Lung microvascular endothelial cell (primary cell): ENCODE measurements around the gene NAA35. TPM values are rescaled to one million over a fixed set of nuclear protein-coding genes. Genes with fewer than 3 reads are reported as not detected.
"Not testable (repeated sequence)": the region's sequence is repeated elsewhere in the genome, so short reads cannot be mapped to it uniquely, and the experiment has no call there.

ENCODE experiments used
- DNase-seq, 2 donors: peaks; one replicate each; pipeline versions ENCODE4 v3.0.0 to v3.0.0-alpha.2; 2010; ENCODE audit warnings: low read depth in 2 of 2
- total RNA-seq: library from RNA; depleted of rRNA; stranded (reverse); fragments of >200 nt; gene quantifications from 2 replicates; pipeline ENCODE4 v1.2.1, GENCODE V29; 2014

Gene NAA35
- total RNA-seq, 1 donor from 2014 or later = 13.5 TPM

DNA sequence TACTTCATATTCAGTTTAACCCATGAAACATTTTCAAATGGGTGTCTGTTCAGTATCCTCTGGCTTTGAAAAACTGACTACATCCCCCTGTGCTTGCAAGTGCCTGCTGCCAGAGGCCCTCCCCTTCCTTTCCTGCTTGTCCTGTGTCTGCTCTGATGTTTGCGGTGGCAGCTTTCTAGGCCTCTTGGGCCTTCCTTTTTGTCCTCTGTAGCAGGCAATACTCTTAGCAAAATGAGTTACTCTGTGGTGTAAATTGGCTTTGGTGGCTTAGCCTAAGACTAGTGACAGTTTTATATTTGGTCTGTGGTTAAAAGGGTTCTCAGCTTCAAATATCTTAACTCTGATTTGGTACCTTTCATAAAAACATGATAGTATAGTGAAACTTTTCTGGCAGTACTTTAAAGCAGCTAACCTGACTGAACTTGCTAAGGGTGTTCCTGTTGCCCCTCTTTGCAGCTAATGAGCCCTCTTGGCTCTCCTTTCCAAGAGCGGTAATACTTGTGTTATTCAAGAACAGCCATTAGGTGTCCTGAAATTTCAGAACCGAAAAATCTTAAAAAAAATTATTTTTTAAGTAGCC is 81.8 kb downstream of the NAA35 start:
- peak; percentile 36 to 45 for DNase-seq

DNA sequence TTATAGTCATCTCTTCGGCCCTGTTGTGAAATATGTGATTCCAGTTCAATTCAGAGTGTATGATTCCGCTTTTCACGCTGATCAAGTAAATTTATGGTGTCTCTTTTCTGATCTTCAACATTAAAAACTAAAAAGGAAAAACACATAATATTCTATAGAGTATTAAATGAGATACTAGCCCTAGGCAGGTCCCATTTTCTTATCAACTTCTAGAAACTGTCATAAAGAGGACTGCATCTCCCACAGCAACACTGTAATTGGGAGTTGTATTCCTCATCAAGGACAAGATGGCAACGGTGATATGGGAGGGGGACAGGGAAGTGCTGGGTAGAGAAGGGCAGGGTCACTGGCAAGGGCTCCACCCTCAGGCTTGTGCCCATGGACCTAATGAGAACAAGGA is 86.8 kb downstream of the NAA35 start:
- DNase-seq = no peak

DNA sequence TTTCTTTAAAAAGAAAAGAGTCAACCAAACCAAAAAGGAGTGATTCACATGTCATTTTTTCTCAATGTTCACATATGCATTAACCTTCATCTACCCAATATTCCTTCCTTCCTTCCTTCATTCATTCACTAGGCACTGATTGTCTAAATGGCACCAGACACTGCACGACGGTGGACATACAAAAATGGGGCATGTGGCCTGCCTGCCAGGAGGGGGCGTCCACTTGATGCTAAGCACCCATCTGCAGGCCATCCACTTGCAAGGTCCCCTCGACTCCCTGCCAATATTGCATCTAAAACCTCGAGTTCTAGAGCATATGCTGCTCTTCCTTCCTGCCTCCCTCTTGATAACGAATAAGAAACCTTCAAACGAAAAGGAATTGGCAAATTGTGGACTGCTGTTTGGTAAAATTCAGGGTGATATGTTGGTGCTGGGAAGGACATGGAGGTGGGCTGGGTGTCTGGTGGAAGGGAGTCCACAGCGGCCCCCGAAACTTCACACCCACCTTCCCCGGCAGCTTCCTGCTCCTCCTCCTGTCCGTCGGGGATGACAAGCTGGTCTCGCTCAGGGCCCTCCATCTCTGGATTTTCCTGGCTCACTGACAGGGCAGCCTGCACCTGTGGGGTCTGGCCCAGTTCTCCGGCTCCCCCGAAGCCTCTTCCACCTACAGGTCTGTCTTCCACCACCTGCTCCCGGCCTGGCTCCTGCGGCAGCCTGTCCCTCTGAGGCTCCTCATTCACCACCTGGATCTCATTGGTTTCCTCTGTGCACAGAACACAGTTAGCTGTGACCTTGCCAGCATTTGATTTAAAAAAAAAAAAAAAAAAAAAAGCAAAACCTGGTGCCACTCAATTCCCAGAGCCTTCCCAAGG is 94.2 kb downstream of the NAA35 start:
- peak; percentile 61 to 71 for DNase-seq

DNA sequence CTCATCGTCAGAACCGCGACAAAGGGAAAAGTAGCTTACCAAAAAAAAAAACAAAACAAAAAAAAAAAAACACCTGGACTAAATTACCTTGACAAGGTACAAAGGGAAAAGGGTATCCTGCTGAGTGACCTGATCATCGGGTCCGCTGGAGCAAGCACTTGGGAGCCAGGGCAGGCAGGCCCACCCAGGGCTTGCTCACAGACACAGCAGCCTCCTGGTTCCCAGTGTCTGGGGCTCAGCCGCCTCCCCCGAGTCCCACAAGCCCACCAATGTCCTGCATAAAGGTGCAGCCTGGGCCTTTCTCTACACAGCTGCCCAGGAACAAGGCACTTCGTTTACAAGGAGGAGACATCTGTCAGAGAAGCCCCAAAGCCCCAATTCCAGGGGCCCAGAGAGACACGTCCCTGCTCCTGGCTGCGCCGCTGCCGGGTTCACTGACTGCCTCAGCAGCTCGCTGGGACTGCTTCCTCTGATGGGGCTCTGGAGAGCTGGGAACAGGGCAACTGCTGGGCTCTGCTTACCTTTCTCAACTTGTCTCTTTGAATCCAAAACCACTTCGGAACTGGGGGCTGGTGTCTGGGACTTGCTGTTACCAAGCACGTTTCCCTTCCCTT is 95.0 kb downstream of the NAA35 start:
- DNase-seq = no peak

DNA sequence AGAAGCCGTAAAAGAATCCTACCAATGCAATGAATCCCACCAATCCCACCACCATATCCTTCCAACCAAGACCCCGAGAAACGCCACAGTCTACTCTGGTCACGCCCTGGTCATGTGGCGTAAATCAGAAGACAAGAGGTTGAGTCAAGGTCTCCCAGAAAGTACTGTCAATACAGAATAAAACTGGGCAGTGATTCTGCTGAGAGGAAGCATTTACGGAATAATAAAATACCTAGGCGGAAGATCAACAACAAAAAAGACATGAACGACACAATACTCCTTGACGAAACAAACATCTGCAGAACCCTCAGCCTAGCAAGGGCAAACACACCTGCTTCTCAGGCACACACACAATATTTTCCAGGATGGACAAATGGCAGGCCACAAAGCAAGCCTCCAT is 95.6 kb downstream of the NAA35 start:
- no peak for DNase-seq

DNA sequence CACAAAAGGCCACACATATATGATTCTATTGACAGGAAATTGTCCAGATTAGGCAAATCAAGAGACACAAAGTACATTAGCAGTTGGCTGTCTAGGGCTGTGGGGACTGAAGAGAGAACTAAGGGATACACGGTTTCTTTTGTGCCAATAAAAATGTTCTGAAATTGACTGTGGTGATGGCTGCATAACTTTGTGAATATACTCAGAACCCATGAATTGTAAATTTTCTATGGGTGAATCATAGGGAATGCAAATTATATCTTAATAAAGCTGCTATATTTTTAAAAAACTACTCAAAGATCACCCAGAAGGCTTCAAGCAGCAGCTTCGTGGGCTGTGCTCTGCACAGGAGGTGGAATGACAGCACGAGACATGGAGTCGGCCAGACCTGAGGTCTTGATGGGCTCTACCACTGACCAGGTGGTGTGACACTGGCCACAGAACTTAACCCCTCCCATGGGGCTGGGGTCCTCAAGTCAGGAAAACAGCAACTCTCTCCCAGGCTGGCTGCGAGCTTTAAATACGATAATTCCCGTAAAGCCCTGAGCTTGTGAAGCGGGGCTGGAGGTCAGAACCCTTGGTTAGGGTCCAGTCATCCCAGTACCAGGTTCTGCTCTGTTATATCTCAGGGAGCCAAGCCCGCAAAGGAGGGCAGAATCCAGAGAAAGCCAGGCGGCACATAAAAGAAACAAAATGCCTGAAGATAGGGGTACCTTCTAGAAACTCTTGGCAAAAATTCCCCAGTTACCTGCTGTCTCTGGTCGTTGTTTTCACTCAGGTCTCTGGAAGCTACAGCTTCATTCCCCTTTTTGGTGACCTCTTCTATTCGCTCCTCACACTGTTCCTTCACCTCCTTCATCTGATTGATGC is 99.3 kb downstream of the NAA35 start:
- no peak for DNase-seq

DNA sequence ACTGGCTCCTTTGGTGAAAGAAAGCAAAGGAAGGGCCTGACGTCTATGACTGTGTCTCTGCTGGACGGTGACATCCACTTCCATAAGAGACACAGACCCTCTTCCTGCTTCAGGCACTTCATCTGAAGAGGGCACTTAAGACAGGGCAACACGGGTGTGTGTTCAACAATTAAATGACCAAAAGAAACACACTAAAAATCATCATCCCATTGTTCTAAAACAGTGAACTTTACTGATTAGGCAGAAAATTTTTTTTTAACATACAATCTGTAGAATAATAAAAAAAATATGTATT is 99.9 kb downstream of the NAA35 start:
- DNase-seq = no peak

DNA sequence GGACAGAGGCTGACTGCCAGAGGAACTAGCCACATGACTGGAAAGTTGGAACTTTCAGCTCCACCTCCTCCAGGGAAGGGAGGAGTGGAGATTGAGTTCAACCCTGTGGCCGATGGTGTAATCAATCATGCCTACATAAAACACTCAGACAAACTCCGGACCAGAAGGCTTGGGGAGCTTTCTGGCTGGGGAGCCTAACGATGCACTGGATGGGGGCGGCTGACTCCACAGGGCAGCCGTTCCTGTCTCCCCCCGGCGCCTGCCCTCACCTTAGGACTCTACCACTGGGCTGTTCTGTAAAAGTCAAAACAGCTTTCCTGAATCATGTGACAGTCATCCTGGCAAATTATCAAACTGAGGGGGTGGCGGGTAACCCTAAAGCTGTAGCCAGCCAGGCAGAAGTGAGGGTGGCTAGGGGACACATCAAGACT is 100.4 kb downstream of the NAA35 start:
- peak; percentile 20 to 23 for DNase-seq

DNA sequence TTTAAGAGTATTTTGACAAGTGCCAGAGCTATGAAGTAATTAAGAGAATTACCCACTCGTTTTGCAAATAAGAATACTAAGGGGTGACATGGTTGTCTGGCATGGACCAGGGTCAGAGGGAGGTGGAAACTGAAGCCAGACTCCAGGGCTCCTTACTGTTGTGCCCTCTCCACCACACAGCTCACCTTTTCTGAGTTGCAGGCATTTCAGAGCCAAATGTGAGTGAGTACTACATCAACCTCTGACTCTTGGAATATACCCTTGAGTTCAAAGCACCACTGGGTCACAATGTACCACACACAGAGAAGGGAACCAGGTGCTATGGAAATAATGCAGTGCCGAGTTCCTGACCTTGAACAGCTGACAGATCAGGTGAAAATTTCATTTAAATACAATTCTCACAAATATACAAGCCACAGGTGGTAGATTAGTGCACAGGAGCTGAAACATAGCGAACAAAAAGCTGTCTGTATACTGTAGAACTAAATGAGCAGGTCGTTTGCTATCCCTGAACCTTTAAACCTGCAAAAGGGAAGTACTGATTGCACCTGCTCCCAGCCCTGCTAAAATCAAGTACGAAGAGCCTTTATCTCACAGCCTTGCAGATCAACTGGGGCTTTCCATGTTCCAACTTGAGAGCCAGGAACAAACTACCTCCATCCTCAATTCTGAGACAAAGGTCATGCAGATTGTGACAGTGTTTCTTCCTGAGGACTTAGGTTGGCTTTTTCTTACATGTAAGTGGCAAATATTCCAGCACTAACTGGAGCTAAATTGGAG is 101.4 kb downstream of the NAA35 start:
- DNase-seq = no peak

DNA sequence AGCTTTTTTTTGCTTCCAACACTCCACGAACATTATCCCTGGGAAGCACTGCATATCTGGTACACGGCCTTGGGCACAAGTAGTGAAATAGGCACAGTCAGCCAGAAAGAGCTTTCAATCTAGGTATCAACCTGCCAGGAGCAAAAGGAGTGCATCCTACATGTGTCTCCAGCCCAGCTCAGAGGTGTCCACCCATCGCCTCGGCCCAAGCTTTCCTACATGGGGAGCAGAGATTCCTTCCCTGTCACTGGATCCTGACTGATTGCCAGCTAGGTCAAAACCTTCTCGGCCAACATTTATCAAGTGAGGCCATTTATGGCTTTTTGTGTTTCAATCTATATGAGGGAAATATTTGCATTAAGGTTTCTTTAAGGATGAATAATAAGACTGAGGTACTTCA is 102.6 kb downstream of the NAA35 start:
- no peak for DNase-seq

DNA sequence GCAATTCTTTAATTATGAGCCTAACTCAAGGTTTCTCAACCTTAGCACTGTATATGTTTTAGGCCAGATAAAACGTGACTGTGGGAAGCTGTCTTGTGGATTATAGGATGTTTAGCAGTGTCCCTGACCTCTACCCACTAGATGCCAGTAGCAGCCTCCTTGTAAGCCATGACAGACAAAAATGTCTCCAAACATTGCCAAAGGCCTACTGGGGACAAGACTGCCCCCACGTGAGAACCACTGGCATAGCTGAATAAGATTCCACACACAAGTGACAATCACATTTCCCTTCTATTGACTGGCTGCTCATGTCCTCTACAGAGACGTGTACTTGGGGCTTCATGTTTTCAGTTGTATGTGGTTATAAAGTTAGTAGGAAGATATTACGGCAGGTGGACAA is 103.1 kb downstream of the NAA35 start:
- DNase-seq = no peak

DNA sequence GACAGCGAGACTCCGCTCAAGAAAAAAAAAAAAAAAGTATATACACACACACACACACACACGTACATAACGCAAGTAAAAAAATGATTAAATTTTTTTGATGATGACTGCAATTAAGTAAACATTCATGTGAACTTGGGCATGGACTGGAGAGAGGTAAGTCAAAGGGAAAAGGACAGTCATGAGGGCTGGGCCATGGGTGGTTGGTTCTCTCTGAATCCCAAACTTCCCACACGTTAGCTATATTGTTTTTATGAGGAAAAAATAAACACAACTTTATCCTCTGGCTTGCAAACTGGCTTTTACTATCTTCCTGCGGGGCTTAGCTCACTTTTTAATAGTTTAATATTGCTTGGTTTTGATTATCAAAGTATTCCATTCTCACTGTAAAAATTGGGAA is 104.7 kb downstream of the NAA35 start:
- DNase-seq = no peak

DNA sequence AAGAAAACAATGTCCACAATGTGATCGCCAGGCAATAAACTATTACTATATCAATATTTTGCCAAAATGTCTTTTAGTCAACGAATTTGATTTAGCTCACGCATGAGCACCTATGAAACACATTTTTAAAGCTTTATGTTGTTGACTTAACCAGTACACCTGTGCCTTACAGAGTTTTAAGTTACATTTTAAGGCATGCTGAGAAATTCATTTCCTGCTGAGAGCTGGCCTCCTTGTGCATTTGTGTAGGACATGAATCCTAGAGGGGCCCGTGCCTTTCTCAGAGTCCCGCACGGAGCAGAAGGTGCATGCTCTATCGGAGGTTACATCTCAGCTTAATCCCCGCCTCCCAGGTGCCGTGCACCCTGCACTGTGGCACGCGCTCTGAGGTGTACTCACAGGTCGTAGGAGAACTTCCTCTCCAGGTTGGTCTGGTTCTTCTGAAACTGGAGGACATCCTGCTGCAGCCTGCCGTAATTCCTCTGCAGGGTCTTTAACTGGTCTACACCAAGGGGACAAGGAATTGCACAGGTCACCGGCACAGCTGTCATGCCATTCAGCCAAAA is 105.2 kb downstream of the NAA35 start:
- no peak for DNase-seq

DNA sequence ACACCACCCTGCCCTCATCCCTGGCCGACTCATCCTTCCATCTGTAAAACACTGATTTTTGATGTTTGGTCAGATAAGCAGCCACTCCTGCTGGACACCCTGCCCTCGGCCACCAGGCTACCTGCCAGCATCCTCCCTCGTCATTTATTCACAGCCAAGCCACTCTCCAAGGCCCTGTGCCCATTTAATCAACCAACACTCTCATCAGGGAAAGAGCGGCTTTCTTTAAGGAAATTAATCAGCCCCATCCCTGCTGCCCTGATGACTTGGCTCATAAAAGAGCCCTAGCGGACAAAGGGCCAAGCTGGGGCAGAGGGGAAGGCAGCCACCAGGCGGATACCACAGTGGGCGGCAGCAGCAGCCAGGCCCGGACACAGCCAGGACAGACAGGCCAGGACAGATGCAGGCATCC is 106.0 kb downstream of the NAA35 start:
- DNase-seq = no peak

DNA sequence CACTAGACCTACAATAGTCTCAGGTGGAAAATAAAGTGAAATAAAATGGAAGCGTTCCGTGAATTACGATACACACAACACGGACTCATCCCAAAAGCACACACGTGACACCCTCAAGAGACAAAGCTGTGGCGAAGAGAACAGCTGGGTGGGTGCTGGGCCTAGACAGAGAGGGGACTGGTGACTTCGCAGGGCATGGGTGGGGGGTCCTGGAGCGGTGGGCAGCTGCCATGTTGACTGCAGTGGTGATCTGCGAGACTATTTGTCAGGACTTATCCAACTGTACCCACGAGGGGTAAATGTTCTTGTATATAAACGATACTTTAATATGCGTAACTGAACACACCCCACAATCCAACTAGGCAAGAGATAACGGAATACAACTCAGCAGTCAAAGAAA is 106.4 kb downstream of the NAA35 start:
- no peak for DNase-seq

DNA sequence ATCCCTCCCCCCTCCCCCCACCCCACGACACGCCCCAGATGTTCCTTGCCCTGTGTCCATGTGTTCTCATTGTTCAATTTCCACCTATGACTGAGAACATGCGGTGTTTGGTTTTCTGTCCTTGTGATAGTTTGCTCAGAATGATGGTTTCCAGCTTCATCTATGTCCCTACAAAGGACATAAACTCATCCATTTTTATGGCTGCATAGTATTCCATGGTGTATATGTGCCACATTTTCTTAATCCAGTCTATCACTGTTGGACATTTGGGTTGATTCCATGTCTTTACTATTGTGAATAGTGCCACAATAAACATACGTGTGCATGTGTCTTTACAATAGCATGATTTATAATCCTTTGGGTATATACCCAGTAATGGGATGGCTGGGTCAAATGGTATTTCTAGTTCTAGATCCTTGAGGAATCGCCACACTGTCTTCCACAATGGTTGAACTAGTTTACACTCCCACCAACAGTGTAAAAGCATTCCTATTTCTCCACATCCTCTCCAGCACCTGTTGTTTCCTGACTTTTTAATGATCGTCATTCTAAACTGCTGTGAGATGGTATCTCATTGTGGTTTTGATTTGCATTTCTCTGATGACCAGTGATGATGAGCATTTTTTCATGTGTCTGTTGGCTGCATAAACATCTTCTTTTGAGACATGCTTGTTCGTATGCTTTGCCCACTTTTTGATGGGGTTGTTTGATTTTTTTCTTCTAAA is 107.2 kb downstream of the NAA35 start:
- DNase-seq = not testable (repeated sequence)

DNA sequence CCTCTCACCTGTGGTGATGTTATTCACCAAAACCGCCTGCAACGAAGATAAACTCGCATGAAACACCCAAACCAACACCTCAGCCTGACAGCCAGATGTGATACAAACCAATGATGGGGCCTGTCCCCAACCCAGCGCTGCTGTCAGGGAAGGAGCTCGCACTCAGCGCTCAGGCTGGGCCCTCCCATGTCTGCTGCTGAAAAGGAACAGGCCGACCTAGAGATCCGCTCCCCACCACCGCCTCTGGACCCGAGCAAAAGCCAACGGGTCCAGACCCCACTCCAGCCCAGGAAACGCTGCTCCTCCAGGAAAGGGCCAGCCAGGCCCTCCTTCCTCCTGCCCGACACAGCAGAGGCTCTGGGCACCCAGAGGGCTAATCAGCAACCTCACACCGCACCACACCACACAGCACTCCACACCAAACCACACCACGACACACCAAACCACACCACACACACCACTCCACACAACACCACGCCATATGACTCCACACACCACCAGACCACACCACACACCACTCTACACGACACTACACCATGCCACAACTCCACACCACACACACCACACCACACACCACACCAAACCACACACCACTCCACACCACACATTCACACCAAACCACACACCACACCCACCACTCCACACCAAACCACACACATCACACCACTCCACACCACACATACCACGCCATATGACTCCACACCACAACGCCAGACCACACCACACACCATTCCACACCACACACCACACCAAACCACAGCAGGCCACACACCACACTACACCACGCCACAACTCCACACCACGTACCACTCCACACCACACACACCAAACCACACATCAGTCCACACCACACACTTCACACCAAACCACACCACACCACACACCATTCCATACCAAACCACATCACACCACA is 111.9 kb downstream of the NAA35 start:
- DNase-seq = no peak

DNA sequence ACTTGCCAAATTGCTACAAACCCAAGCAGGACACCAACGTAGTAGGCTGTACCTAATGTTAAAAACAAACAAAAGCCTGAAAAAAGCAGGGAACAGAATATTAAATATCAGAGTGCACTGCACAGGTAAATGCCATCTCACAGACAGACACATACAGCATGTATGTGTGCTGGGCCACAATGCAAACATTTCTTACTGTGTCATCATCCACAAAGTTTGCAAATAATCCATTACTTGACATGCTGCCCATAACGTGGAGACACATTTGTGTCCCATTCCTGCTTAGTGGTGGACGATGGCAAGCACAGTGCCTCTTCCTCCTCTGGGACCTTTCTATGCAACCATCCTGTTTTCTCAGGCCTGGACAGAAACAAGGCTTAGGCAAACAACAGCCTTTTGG is 113.7 kb downstream of the NAA35 start:
- DNase-seq = no peak

DNA sequence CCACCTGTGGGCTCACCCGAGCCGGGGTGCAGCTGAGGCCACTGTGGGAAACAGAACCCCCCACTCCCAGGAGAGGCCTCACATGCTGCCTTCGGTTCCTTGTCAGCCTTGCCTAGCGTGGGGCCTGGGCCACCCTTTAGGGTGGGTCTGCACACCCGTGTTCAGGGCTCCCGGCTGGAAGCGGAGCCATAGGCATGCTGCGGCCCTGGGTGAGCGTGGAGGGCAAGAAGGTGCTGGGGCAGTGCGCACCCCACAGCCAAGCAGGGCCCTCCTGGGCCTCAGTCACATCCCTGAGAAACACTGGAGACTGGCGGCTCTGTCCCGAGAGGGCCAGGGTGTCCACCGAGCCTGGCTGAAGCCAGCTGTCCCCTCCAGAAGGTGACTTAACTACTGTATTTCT is 116.5 kb downstream of the NAA35 start:
- no peak for DNase-seq
